SK-N-SH (cell line): Measurements from ENCODE around the gene ADIPOR2. TPM values are rescaled to one million over a fixed set of nuclear protein-coding genes. Genes with fewer than 3 reads are reported as not detected.
A peak's percentile ranks its signal among the peaks of the same experiment; 100 is the strongest.

Experiments used
- CTCF ChIA-PET: fragments of 300-600, 350-600 bp; formaldehyde crosslinking; extraction: SDS; loops from one replicate; lab custom pipeline; 2021; lab: Yijun Ruan, JAX
- POLR2A ChIA-PET: fragments of 350-600 bp; sonication (Branson Sonifier 250); formaldehyde crosslinking; extraction: SDS; loops from one replicate; lab custom pipeline; 2020; ENCODE audit warnings: antibody characterized with exemption, inconsistent platforms; lab: Yijun Ruan, JAX
- DNase-seq: peaks from one replicate; pipeline ENCODE4 v3.0.0; 2012
- H2AFZ ChIP-seq: fragments of 200-600 bp; sonication (generic); 2 replicates; pipeline ENCODE4 v1.8.1; 2016; ENCODE audit warnings: antibody characterized with exemption, mild to moderate bottlenecking, low read depth
- H3F3A ChIP-seq: fragments of 200-600 bp; sonication (generic); replicated peaks from 2 replicates; pipeline ENCODE3; 2016; ENCODE audit warnings: antibody characterized with exemption, mild to moderate bottlenecking; ENCODE audit not compliant: insufficient read depth
- H3K27ac ChIP-seq, 2 experiments: fragments of 200-500 bp in 1 of 2; fragments of 200-600 bp in 1 of 2; sonication (Bioruptor generic) in 1 of 2; sonication (generic), shearing (Covaris generic) in 1 of 2; 2 replicates each; pipeline versions ENCODE4 v1.5.1 to v1.6.1; 2014 to 2016; ENCODE audit warnings: low read depth in 2 of 2, inconsistent platforms in 1 of 2, low read length in 1 of 2, mild to moderate bottlenecking in 1 of 2, mixed read lengths in 1 of 2
- H3K27me3 ChIP-seq: fragments of 200-600 bp; sonication (generic), shearing (Covaris generic); 2 replicates; pipeline ENCODE4 v1.6.1; 2016; ENCODE audit warnings: mixed run types; ENCODE audit not compliant: insufficient read depth
- H3K36me3 ChIP-seq, 2 experiments: fragments of 200-500 bp in 1 of 2; fragments of 200-600 bp in 1 of 2; sonication (Bioruptor generic) in 1 of 2; sonication (generic) in 1 of 2; replicated peaks in 1 of 2; 2 replicates each; pipeline versions ENCODE3 to v1.5.1; 2014 to 2016; ENCODE audit warnings: low read length in 1 of 2, mild to moderate bottlenecking in 1 of 2; ENCODE audit not compliant: insufficient read depth in 2 of 2, control insufficient read depth in 1 of 2
- H3K4me1 ChIP-seq, 2 experiments: fragments of 200-500 bp in 1 of 2; fragments of 200-600 bp in 1 of 2; sonication (Bioruptor generic) in 1 of 2; sonication (generic), shearing (Covaris generic) in 1 of 2; 2 replicates each; pipeline versions ENCODE4 v1.5.1 to v1.6.1; 2014 to 2016; ENCODE audit warnings: low read depth in 1 of 2, low read length in 1 of 2, mixed run types in 1 of 2; ENCODE audit not compliant: insufficient read depth in 2 of 2, control insufficient read depth in 1 of 2
- H3K4me2 ChIP-seq: fragments of 200-600 bp; sonication (generic), shearing (Covaris generic); 2 replicates; pipeline ENCODE4 v1.6.1; 2017; ENCODE audit warnings: mixed run types
- H3K4me3 ChIP-seq, 2 experiments: fragments of 200-500 bp in 1 of 2; fragments of 200-600 bp in 1 of 2; sonication (Bioruptor generic) in 1 of 2; sonication (generic), shearing (Covaris generic) in 1 of 2; 2 replicates each; pipeline versions ENCODE4 v1.5.1 to v1.8.1; 2014 to 2016; ENCODE audit warnings: low read depth in 2 of 2, inconsistent platforms in 1 of 2, low read length in 1 of 2, mild to moderate bottlenecking in 1 of 2, mixed read lengths in 1 of 2, moderate library complexity in 1 of 2
- H3K79me2 ChIP-seq: fragments of 200-600 bp; sonication (generic); 2 replicates; pipeline ENCODE4 v1.8.1; 2017; ENCODE audit warnings: mild to moderate bottlenecking; ENCODE audit not compliant: insufficient read depth
- H3K9ac ChIP-seq: fragments of 200-600 bp; sonication (generic); 2 replicates; pipeline ENCODE4 v1.6.1; 2017; ENCODE audit warnings: mixed run types
- H3K9me2 ChIP-seq: fragments of 200-600 bp; sonication (generic); 2 replicates; pipeline ENCODE4 v1.6.1; 2017; ENCODE audit warnings: mixed run types
- H3K9me3 ChIP-seq: fragments of 200-600 bp; sonication (generic); 2 replicates; pipeline ENCODE4 v1.6.1; 2017; ENCODE audit warnings: mixed run types, mild to moderate bottlenecking, moderate library complexity
- H4K20me1 ChIP-seq: fragments of 200-600 bp; sonication (generic); 2 replicates; pipeline ENCODE4 v1.6.1; 2017; ENCODE audit warnings: mild to moderate bottlenecking, mixed run types; ENCODE audit not compliant: insufficient read depth
- CHD2 ChIP-seq: fragments of 150-350 bp; IDR thresholded peaks from 2 replicates; pipeline ENCODE4 v1.6.1; 2018; ENCODE audit warnings: low read length; ENCODE audit not compliant: partially characterized antibody
- ELF1 ChIP-seq: IDR thresholded peaks from 2 replicates; pipeline ENCODE4 v1.4.0; 2012
- EP300 ChIP-seq, 2 experiments: IDR thresholded peaks; 2 replicates each; pipeline versions ENCODE4 v1.4.0 to v1.6.1; 2012; ENCODE audit warnings: borderline replicate concordance in 1 of 2, low read depth in 1 of 2, low read length in 1 of 2
- FOSL2 ChIP-seq: IDR thresholded peaks from 2 replicates; pipeline ENCODE4 v1.4.0; 2012; ENCODE audit warnings: low read depth, mild to moderate bottlenecking, moderate library complexity, borderline replicate concordance
- IRF3 ChIP-seq: fragments of 150-350 bp; IDR thresholded peaks from 2 replicates; pipeline ENCODE4 v1.6.1; 2016; ENCODE audit warnings: mild to moderate bottlenecking, low read depth, low read length
- JUND ChIP-seq: IDR thresholded peaks from 2 replicates; pipeline ENCODE4 v1.4.0; 2012
- RAD21 ChIP-seq: IDR thresholded peaks from 2 replicates; pipeline ENCODE4 v1.6.1; 2012; ENCODE audit warnings: mild to moderate bottlenecking, low read length
- REST ChIP-seq: IDR thresholded peaks from 2 replicates; pipeline ENCODE4 v1.6.1; 2012; ENCODE audit warnings: mild to moderate bottlenecking, low read depth, low read length, moderate library complexity
- RFX5 ChIP-seq: IDR thresholded peaks from 2 replicates; pipeline ENCODE4 v1.6.1; 2012; ENCODE audit warnings: mild to moderate bottlenecking, improper control_type of control experiment, low read length
- RXRA ChIP-seq: IDR thresholded peaks from 2 replicates; pipeline ENCODE4 v1.4.0; 2012; ENCODE audit warnings: low read depth, mild to moderate bottlenecking, borderline replicate concordance
- SIN3A ChIP-seq: IDR thresholded peaks from 2 replicates; pipeline ENCODE4 v1.6.1; 2012; ENCODE audit warnings: low read depth, mild to moderate bottlenecking, low read length, moderate library complexity, borderline replicate concordance
- SMC3 ChIP-seq: IDR thresholded peaks from 2 replicates; pipeline ENCODE4 v1.6.1; 2012; ENCODE audit warnings: low read depth, low read length, improper control_type of control experiment
- YY1 ChIP-seq: IDR thresholded peaks from 2 replicates; pipeline ENCODE4 v1.4.0; 2012; ENCODE audit warnings: low read depth, mild to moderate bottlenecking
- WGBS: methylation state at CpG from one replicate; pipeline ENCODE4 v1.1.6; 2017; ENCODE audit warnings: low lambda C conversion rate; 5-methylcytosine and 5-hydroxymethylcytosine counted together
- polyA plus RNA-seq, 3 experiments: library from polyadenylated mRNA; depleted of rRNA; stranded (reverse); fragments of >200 nt; gene quantifications; 2 replicates each; pipeline ENCODE4 v1.2.3, GENCODE V29; 2012
- TF ChIP-seq, protein P1 (sequence below): IDR thresholded peaks from 2 replicates; pipeline ENCODE4 v1.4.0; 2012; ENCODE audit warnings: low read depth, borderline replicate concordance
- TF ChIP-seq, protein P2 (sequence below): fragments of 150-350 bp; IDR thresholded peaks from 2 replicates; pipeline ENCODE4 v1.6.1; 2017; ENCODE audit warnings: antibody characterized with exemption, low read length, low read depth, borderline replicate concordance

The ADIPOR2 gene
- polyA plus RNA-seq, 1 of the 3 experiments (the other 2 are of a cell fraction) = 17.1 TPM

DNA sequence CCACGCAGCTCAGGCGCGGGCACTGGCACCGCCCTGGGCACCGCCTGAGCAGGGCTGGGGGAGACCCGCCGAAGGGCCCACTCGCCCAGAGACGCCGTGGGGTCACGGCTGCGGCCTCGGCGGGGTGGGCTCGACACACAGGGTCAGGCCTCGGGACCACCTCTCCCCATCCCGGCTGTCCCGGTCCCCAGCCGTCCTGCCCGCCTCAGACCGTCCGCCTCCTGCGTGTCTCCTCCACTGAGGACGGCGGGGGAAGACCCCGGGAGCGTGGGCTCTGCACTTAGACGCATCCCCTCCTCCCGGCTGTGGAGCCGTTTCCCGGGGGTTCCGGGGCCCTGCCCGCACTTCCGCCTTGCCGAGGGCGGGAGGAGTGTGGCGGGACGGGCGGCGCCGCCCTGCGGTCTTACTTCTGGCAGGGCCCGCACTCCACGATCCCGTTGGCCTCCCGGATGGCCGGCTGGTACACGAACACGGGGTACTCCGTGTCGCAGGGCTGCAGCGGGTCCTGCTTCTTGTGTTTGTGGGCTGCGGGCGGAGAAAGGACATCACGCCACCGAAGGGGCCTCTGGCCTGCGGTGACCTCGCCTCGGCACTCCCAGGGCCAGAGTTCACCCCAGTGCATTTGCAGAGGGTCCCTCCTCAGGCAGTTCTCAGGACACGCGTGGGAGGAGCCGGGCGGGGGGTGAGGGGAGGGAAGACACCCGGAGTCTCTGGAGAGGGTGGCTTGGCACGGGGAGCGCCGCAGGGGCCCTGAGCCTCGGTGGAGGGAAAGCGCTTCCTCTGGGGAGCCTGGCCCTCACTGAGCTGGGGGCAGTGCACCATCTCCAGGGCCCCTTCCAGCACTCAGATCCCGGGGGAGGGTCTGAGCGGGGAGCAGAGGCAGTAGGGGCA lies 106.4 kb downstream of the ADIPOR2 start:
- no peaks in the 10 kb centered on the region for H3K79me2 ChIP-seq
- H3K4me3 ChIP-seq = no peak overlapping the region
- H2AFZ ChIP-seq = no peak overlapping the region
- H3K4me2 ChIP-seq = no peak overlapping the region
- no peaks in the 10 kb centered on the region for H3K36me3 ChIP-seq
- peak; percentile 33 for DNase-seq
- H3K9me3 ChIP-seq = no peaks in the 10 kb centered on the region
- ChIA-PET CTCF (interaction anchor here (1.0 to 17.5 kb wide), 6 partner anchors 21 to 164 kb away, joined by 3 to 349 read pairs (median 3); partner anchors contain the start of gene WNT5B), POLR2A (interaction anchor here (0.6 kb wide), 1 partner anchor 41 kb away, joined by 3 read pairs; no protein-coding TSS in a partner anchor)
- no peaks in the 10 kb centered on the region for H3K9me2 ChIP-seq
- H3K4me1 ChIP-seq = peaks cover 0 to 36% of the 10 kb centered on the region in 2 experiments; a peak in 1 of 4 replicates
- H3K27ac ChIP-seq = no peak overlapping the region
- H3F3A ChIP-seq = no peaks in the 10 kb centered on the region
- TF ChIP-seq EP300 (IDR thresholded peaks at IDR 0.05; ENCODE audit: borderline replicate concordance in 1 of 2, low read depth in 1 of 2, low read length in 1 of 2) = no peak
- TF ChIP-seq REST = no peak
- TF ChIP-seq IRF3 = no peak
- TF ChIP-seq SIN3A = no peak
- TF ChIP-seq ELF1 = no peak
- no peak for TF ChIP-seq CHD2
- TF ChIP-seq RXRA = no peak
- TF ChIP-seq, protein P1, sequence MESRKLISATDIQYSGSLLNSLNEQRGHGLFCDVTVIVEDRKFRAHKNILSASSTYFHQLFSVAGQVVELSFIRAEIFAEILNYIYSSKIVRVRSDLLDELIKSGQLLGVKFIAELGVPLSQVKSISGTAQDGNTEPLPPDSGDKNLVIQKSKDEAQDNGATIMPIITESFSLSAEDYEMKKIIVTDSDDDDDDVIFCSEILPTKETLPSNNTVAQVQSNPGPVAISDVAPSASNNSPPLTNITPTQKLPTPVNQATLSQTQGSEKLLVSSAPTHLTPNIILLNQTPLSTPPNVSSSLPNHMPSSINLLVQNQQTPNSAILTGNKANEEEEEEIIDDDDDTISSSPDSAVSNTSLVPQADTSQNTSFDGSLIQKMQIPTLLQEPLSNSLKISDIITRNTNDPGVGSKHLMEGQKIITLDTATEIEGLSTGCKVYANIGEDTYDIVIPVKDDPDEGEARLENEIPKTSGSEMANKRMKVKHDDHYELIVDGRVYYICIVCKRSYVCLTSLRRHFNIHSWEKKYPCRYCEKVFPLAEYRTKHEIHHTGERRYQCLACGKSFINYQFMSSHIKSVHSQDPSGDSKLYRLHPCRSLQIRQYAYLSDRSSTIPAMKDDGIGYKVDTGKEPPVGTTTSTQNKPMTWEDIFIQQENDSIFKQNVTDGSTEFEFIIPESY = no peak
- no peak for TF ChIP-seq YY1
- TF ChIP-seq, protein P2, sequence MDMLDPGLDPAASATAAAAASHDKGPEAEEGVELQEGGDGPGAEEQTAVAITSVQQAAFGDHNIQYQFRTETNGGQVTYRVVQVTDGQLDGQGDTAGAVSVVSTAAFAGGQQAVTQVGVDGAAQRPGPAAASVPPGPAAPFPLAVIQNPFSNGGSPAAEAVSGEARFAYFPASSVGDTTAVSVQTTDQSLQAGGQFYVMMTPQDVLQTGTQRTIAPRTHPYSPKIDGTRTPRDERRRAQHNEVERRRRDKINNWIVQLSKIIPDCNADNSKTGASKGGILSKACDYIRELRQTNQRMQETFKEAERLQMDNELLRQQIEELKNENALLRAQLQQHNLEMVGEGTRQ = no peak
- TF ChIP-seq SMC3 = no peak
- TF ChIP-seq RFX5 = no peak
- no peak for TF ChIP-seq RAD21
- TF ChIP-seq JUND = no peak
- no peak for TF ChIP-seq FOSL2
- no peak overlapping the region for H3K9ac ChIP-seq
- no peaks in the 10 kb centered on the region for H4K20me1 ChIP-seq
- H3K27me3 ChIP-seq = no peaks in the 10 kb centered on the region
- 95% methylated on average over 23 of the region's 71 CpGs for WGBS
